ENCODE measurements around the gene NKTR.

The NKTR gene

DNA sequence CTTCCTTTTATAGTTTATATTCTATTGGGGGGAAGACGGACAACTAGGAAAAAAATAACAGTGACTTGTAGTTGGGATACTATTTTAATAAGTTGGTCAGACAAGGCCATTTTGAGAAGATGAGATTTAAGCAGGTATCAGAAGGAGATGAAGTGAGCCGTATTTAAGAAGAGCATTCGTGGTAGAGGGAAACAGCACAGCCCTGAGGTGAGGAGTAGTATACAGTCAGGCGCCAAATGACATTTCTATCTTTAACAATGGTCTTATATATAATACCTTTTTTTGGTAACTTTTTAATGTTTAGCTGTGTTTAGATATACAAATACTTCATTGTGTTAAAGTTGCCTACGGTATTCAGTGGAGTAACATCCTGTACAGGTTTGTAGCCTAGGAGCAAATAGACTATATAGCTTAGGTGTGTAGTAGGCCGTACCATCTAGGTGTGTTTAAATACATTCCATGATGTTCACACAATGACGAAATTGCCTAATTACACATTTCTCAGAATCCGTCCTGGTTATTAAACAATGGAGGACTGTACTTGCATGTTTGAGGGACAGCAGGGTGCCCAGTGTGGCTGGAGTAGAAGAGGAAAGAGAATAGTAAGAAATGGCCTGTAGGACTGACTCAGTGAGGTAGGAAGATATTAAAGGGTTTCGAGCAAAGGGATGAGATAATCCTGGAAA is 1.6 kb downstream of the NKTR start:
- H4K20me1 ChIP-seq (ENCODE audit: insufficient read depth), result no peaks in the 10 kb centered on the region
- no peak overlapping the region for H2AFZ ChIP-seq (ENCODE audit: low read depth)
- H3K27ac ChIP-seq, result no peak overlapping the region; the same call in 1 of the 2 replicates
- no peak overlapping the region for H3K4me3 ChIP-seq (IDR thresholded peaks at IDR 0.05; ENCODE audit: insufficient read depth, low read depth, low read length)
- H3K36me3 ChIP-seq (ENCODE audit: insufficient read depth), result no peaks in the 10 kb centered on the region
- no peaks in the 10 kb centered on the region for H3K27me3 ChIP-seq (ENCODE audit: insufficient read depth, low read depth)
- peaks cover 55% of the 10 kb centered on the region for H3K79me2 ChIP-seq (ENCODE audit: insufficient read depth, low read depth)
- H3K4me1 ChIP-seq (ENCODE audit: low read depth, poor library complexity, severe bottlenecking), result peaks cover 24% of the 10 kb centered on the region
- TF ChIP-seq, protein P1, sequence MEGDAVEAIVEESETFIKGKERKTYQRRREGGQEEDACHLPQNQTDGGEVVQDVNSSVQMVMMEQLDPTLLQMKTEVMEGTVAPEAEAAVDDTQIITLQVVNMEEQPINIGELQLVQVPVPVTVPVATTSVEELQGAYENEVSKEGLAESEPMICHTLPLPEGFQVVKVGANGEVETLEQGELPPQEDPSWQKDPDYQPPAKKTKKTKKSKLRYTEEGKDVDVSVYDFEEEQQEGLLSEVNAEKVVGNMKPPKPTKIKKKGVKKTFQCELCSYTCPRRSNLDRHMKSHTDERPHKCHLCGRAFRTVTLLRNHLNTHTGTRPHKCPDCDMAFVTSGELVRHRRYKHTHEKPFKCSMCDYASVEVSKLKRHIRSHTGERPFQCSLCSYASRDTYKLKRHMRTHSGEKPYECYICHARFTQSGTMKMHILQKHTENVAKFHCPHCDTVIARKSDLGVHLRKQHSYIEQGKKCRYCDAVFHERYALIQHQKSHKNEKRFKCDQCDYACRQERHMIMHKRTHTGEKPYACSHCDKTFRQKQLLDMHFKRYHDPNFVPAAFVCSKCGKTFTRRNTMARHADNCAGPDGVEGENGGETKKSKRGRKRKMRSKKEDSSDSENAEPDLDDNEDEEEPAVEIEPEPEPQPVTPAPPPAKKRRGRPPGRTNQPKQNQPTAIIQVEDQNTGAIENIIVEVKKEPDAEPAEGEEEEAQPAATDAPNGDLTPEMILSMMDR (conservative IDR thresholded peaks at IDR 0.05; ENCODE audit: low read depth, low read length), result no peak
- H3K9ac ChIP-seq, result peak overlapping the region; percentile 74; the same call in 1 of the 2 replicates
- H3K4me2 ChIP-seq, result peak overlapping the region; percentile 78

DNA sequence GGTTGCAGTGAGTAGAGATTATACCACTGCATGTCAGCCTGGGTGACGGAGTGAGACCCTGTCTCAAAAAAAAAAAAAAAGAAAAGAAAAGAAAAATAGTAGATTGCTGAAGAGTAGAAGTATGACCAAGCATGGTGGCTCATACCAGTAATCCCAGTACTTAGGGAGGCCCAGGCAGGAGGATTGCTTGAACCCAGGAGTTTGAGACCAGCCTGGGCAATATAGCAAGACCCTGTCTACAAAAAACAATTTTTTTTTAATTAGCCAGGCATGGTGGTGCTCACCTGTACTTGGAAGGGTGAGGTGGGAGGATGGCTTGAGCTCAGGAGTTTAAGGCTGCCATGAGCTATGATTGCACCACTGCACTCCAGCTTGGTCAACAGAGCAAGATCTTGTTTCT is 2.5 kb downstream of the NKTR start:
- H3K27me3 ChIP-seq (ENCODE audit: insufficient read depth, low read depth), result no peaks in the 10 kb centered on the region
- no peaks in the 10 kb centered on the region for H3K36me3 ChIP-seq (ENCODE audit: insufficient read depth)

DNA sequence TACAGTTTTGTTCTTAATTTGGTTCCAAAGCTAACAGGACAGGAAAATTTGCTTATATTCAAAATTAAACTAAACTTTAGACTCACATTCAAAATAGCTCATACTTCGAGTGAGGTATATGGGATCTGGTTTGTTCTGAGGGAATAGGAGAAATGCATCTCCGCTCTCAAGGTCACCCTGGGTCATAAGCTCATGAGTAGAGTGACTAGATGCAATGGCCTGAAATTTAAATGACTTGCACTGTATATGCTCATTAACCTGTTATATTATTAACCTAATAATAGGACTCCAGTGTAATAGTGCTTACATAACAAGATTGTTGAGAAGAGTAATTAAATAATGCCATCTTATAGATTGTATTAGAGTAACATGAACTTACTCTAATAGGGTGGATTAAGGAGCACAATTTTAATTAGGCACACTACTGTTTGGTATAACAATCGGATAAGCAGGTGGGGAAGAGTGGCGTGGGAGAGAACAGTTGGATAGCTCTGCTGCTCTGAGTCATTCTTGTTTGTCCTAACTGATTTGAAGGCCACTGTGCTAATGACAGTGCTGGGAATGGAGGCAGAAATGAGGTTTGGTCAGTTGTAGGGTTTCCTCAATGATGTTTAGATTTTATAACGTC is 5.2 kb downstream of the NKTR start:
- TF ChIP-seq, protein P1 (conservative IDR thresholded peaks at IDR 0.05; ENCODE audit: low read depth, low read length), result no peak
- H3K4me1 ChIP-seq (ENCODE audit: low read depth, poor library complexity, severe bottlenecking), result peaks cover 24% of the 10 kb centered on the region
- no peaks in the 10 kb centered on the region for H3K36me3 ChIP-seq (ENCODE audit: insufficient read depth)
- no peak overlapping the region for H3K4me3 ChIP-seq (IDR thresholded peaks at IDR 0.05; ENCODE audit: insufficient read depth, low read depth, low read length)
- H3K27me3 ChIP-seq (ENCODE audit: insufficient read depth, low read depth), result no peaks in the 10 kb centered on the region
- H3K27ac ChIP-seq, result no peak overlapping the region
- H3K79me2 ChIP-seq (ENCODE audit: insufficient read depth, low read depth), result peaks cover 73% of the 10 kb centered on the region
- no peak overlapping the region for H3K9ac ChIP-seq
- no peak overlapping the region for H2AFZ ChIP-seq (ENCODE audit: low read depth)
- H4K20me1 ChIP-seq (ENCODE audit: insufficient read depth), result no peaks in the 10 kb centered on the region
- no peak overlapping the region for H3K4me2 ChIP-seq

More for the DNA sequence above, 2.5 kb downstream of the NKTR start:
- TF ChIP-seq, protein P1 (conservative IDR thresholded peaks at IDR 0.05; ENCODE audit: low read depth, low read length), result no peak
- Histone ChIP-seq H3K4me3 (IDR thresholded peaks at IDR 0.05; ENCODE audit: insufficient read depth, low read depth, low read length) (no peak overlapping the region), H3K27ac (no peak overlapping the region), H3K79me2 (ENCODE audit: insufficient read depth, low read depth) (peaks cover 60% of the 10 kb centered on the region), H3K9ac (no peak overlapping the region), H4K20me1 (ENCODE audit: insufficient read depth) (no peaks in the 10 kb centered on the region), H2AFZ (ENCODE audit: low read depth) (no peak overlapping the region), H3K4me2 (no peak overlapping the region), H3K4me1 (ENCODE audit: low read depth, poor library complexity, severe bottlenecking) (peaks cover 24% of the 10 kb centered on the region)

DNA sequence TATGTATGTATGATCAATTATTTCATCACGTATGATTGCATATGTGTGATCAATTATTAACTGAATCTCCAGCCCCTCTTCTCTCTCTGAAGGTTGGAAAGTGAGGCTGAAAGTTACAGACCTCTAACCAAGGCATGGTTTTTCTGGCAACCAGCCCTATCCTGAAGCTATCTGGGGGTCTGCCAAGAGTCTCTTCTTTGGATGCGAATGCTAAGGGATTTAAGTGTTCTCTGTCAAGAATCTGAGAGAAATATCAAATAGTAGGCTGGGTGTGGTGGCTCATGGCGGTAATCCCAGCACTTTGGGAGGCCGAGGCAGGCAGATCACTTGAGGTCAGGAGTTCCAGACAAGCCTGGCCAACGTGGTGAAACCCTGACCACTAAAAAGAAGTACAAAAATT is 8.1 kb downstream of the NKTR start:
- Histone ChIP-seq H3K9ac (no peak overlapping the region), H4K20me1 (ENCODE audit: insufficient read depth) (no peaks in the 10 kb centered on the region), H3K4me1 (ENCODE audit: low read depth, poor library complexity, severe bottlenecking) (peaks cover 11% of the 10 kb centered on the region), H3K27ac (no peak overlapping the region), H3K36me3 (ENCODE audit: insufficient read depth) (no peaks in the 10 kb centered on the region), H3K4me2 (no peak overlapping the region), H3K4me3 (IDR thresholded peaks at IDR 0.05; ENCODE audit: insufficient read depth, low read depth, low read length) (no peak overlapping the region), H3K27me3 (ENCODE audit: insufficient read depth, low read depth) (no peaks in the 10 kb centered on the region), H2AFZ (ENCODE audit: low read depth) (no peak overlapping the region), H3K79me2 (ENCODE audit: insufficient read depth, low read depth) (peaks cover 73% of the 10 kb centered on the region)
- TF ChIP-seq, protein P1 (conservative IDR thresholded peaks at IDR 0.05; ENCODE audit: low read depth, low read length), result no peak
